ENCODE data around the gene SFPQ. TPM values are rescaled to one million over a fixed set of nuclear protein-coding genes. Genes with fewer than 3 reads are reported as not detected.

Gene SFPQ
- total RNA-seq, 1 experiment from 2014 or later: 354 TPM

GRCh38 chr1:35180776-35181374 lies 12.1 kb downstream of the SFPQ start:
- H3K4me1 Mint-ChIP-seq: peaks cover 33% of the 10 kb centered on the region
- ChIA-PET CTCF (no interaction called here), POLR2A (no interaction called here)
- H3K27me3 Mint-ChIP-seq (ENCODE audit: low read depth): no peaks in the 10 kb centered on the region
- 0 out of 2 replicates have a peak, but pooled peaks have one; percentile 14 for TF ChIP-seq ZNF416 (CRISPR knock-in tag; IDR thresholded peaks at IDR 0.05)
- TF ChIP-seq, protein P1, sequence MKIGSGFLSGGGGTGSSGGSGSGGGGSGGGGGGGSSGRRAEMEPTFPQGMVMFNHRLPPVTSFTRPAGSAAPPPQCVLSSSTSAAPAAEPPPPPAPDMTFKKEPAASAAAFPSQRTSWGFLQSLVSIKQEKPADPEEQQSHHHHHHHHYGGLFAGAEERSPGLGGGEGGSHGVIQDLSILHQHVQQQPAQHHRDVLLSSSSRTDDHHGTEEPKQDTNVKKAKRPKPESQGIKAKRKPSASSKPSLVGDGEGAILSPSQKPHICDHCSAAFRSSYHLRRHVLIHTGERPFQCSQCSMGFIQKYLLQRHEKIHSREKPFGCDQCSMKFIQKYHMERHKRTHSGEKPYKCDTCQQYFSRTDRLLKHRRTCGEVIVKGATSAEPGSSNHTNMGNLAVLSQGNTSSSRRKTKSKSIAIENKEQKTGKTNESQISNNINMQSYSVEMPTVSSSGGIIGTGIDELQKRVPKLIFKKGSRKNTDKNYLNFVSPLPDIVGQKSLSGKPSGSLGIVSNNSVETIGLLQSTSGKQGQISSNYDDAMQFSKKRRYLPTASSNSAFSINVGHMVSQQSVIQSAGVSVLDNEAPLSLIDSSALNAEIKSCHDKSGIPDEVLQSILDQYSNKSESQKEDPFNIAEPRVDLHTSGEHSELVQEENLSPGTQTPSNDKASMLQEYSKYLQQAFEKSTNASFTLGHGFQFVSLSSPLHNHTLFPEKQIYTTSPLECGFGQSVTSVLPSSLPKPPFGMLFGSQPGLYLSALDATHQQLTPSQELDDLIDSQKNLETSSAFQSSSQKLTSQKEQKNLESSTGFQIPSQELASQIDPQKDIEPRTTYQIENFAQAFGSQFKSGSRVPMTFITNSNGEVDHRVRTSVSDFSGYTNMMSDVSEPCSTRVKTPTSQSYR (CRISPR knock-in tag; IDR thresholded peaks at IDR 0.05): no peak
- no peaks in the 10 kb centered on the region for H3K9me3 Mint-ChIP-seq
- peak overlapping the region; percentile 3 for H3K27ac Mint-ChIP-seq
- H3K4me3 Mint-ChIP-seq: no peak overlapping the region
- ATAC-seq: no peak
- H3K36me3 Mint-ChIP-seq: peaks cover 99% of the 10 kb centered on the region
- no peak for DNase-seq (ENCODE audit: low spot score)

- no peaks in the 10 kb centered on the region for H3K27me3 Mint-ChIP-seq (ENCODE audit: low read depth)
- ChIA-PET POLR2A (interaction anchor here (0.6 kb wide), 1 partner anchor 670 kb away, joined by 3 read pairs; no protein-coding TSS in a partner anchor), CTCF (interaction anchor here (0.6 kb wide), 1 partner anchor 1039 kb away, joined by 3 read pairs; no protein-coding TSS in a partner anchor)
- ATAC-seq: no peak
- H3K27ac Mint-ChIP-seq: peak overlapping the region; percentile 56
- H3K9me3 Mint-ChIP-seq: no peaks in the 10 kb centered on the region
- H3K4me1 Mint-ChIP-seq: peaks cover 29% of the 10 kb centered on the region
- no peak overlapping the region for H3K4me3 Mint-ChIP-seq
- H3K36me3 Mint-ChIP-seq: peaks cover 96% of the 10 kb centered on the region
- TF ChIP-seq, protein P2, sequence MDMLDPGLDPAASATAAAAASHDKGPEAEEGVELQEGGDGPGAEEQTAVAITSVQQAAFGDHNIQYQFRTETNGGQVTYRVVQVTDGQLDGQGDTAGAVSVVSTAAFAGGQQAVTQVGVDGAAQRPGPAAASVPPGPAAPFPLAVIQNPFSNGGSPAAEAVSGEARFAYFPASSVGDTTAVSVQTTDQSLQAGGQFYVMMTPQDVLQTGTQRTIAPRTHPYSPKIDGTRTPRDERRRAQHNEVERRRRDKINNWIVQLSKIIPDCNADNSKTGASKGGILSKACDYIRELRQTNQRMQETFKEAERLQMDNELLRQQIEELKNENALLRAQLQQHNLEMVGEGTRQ (CRISPR knock-in tag; IDR thresholded peaks at IDR 0.05): no peak
- no peak for TF ChIP-seq ZNF263 (CRISPR knock-in tag; IDR thresholded peaks at IDR 0.05; ENCODE audit: low read depth)
- TF ChIP-seq, protein P3, sequence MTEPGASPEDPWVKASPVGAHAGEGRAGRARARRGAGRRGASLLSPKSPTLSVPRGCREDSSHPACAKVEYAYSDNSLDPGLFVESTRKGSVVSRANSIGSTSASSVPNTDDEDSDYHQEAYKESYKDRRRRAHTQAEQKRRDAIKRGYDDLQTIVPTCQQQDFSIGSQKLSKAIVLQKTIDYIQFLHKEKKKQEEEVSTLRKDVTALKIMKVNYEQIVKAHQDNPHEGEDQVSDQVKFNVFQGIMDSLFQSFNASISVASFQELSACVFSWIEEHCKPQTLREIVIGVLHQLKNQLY (CRISPR knock-in tag; IDR thresholded peaks at IDR 0.05): no peak
- TF ChIP-seq, protein P4, sequence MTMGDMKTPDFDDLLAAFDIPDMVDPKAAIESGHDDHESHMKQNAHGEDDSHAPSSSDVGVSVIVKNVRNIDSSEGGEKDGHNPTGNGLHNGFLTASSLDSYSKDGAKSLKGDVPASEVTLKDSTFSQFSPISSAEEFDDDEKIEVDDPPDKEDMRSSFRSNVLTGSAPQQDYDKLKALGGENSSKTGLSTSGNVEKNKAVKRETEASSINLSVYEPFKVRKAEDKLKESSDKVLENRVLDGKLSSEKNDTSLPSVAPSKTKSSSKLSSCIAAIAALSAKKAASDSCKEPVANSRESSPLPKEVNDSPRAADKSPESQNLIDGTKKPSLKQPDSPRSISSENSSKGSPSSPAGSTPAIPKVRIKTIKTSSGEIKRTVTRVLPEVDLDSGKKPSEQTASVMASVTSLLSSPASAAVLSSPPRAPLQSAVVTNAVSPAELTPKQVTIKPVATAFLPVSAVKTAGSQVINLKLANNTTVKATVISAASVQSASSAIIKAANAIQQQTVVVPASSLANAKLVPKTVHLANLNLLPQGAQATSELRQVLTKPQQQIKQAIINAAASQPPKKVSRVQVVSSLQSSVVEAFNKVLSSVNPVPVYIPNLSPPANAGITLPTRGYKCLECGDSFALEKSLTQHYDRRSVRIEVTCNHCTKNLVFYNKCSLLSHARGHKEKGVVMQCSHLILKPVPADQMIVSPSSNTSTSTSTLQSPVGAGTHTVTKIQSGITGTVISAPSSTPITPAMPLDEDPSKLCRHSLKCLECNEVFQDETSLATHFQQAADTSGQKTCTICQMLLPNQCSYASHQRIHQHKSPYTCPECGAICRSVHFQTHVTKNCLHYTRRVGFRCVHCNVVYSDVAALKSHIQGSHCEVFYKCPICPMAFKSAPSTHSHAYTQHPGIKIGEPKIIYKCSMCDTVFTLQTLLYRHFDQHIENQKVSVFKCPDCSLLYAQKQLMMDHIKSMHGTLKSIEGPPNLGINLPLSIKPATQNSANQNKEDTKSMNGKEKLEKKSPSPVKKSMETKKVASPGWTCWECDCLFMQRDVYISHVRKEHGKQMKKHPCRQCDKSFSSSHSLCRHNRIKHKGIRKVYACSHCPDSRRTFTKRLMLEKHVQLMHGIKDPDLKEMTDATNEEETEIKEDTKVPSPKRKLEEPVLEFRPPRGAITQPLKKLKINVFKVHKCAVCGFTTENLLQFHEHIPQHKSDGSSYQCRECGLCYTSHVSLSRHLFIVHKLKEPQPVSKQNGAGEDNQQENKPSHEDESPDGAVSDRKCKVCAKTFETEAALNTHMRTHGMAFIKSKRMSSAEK (CRISPR knock-in tag; IDR thresholded peaks at IDR 0.05; ENCODE audit: borderline replicate concordance): no peak
- no peak for TF ChIP-seq NFYB (CRISPR knock-in tag; conservative IDR thresholded peaks at IDR 0.05; ENCODE audit: low read depth)
- TF ChIP-seq USF1 (CRISPR knock-in tag; IDR thresholded peaks at IDR 0.05): no peak
- no peak for TF ChIP-seq RORB (CRISPR knock-in tag; IDR thresholded peaks at IDR 0.05)
- TF ChIP-seq FOXP1 (CRISPR knock-in tag; IDR thresholded peaks at IDR 0.05; ENCODE audit: borderline replicate concordance): no peak
- TF ChIP-seq ZNF671 (CRISPR knock-in tag; IDR thresholded peaks at IDR 0.05): no peak
- TF ChIP-seq PRDM15 (CRISPR knock-in tag; IDR thresholded peaks at IDR 0.05): no peak
- no peak for TF ChIP-seq TP53 (CRISPR knock-in tag; IDR thresholded peaks at IDR 0.05)
- TF ChIP-seq ZNF317 (CRISPR knock-in tag; IDR thresholded peaks at IDR 0.05; ENCODE audit: borderline replicate concordance, low read depth): no peak
- TF ChIP-seq, protein P5, sequence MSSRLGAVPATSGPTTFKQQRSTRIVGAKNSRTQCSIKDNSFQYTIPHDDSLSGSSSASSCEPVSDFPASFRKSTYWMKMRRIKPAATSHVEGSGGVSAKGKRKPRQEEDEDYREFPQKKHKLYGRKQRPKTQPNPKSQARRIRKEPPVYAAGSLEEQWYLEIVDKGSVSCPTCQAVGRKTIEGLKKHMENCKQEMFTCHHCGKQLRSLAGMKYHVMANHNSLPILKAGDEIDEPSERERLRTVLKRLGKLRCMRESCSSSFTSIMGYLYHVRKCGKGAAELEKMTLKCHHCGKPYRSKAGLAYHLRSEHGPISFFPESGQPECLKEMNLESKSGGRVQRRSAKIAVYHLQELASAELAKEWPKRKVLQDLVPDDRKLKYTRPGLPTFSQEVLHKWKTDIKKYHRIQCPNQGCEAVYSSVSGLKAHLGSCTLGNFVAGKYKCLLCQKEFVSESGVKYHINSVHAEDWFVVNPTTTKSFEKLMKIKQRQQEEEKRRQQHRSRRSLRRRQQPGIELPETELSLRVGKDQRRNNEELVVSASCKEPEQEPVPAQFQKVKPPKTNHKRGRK (CRISPR knock-in tag; IDR thresholded peaks at IDR 0.05; ENCODE audit: borderline replicate concordance): no peak
- DNase-seq (ENCODE audit: low spot score): no peak
These were observed 13.0 kb downstream of the SFPQ start for GRCh38 chr1:35179908-35180307.
